Astrocyte of the hippocampus (primary cell): ENCODE measurements around the gene EFNB1.
"Not testable (repeated sequence)": the region's sequence is repeated elsewhere in the genome, so short reads cannot be mapped to it uniquely, and the experiment has no call there.

ENCODE experiments used
- DNase-seq: peaks from one replicate; pipeline ENCODE4 v3.0.0; 2011; ENCODE audit warnings: low read depth, low spot score

Gene EFNB1

GRCh38 chrX:68828740-68829581 lies at the start of gene EFNB1:
TSS of gene EFNB1 (plus strand) at chrX:68829021. CDS start at chrX:68829777, 756 bp downstream.
- DNase-seq = peak; percentile 97

- DNase-seq = not testable (repeated sequence)
Observed at GRCh38 chrX:68781295-68781694, 47.5 kb upstream of the EFNB1 start.

GRCh38 chrX:68784816-68785215 lies 44.0 kb upstream of the EFNB1 start:
- DNase-seq = no peak

- not testable (repeated sequence) for DNase-seq
Observed at GRCh38 chrX:68786581-68786980, 42.2 kb upstream of the EFNB1 start.

- no peak for DNase-seq
Observed at GRCh38 chrX:68789966-68790365, 38.9 kb upstream of the EFNB1 start.

GRCh38 chrX:68792083-68792482 lies 36.7 kb upstream of the EFNB1 start:
- no peak for DNase-seq

GRCh38 chrX:68794461-68794860 lies 34.4 kb upstream of the EFNB1 start:
- DNase-seq = no peak

GRCh38 chrX:68795741-68796140 lies 33.1 kb upstream of the EFNB1 start:
- DNase-seq = no peak

GRCh38 chrX:68798400-68798799 lies 30.4 kb upstream of the EFNB1 start:
- not testable (repeated sequence) for DNase-seq

GRCh38 chrX:68801737-68802290 lies 27.0 kb upstream of the EFNB1 start:
- DNase-seq = no peak

GRCh38 chrX:68807818-68808217 lies 21.0 kb upstream of the EFNB1 start:
- peak; percentile 14 for DNase-seq

GRCh38 chrX:68808686-68809357 lies 20.0 kb upstream of the EFNB1 start:
- DNase-seq = peak; percentile 30

GRCh38 chrX:68820476-68821110 lies 8.2 kb upstream of the EFNB1 start:
- DNase-seq = no peak

- no peak for DNase-seq
Observed at GRCh38 chrX:68821616-68822015, 7.2 kb upstream of the EFNB1 start.

GRCh38 chrX:68822641-68823410 lies 6.0 kb upstream of the EFNB1 start:
- DNase-seq = peak; percentile 60

GRCh38 chrX:68823413-68824151 lies 5.2 kb upstream of the EFNB1 start:
- DNase-seq = no peak

GRCh38 chrX:68824152-68824433 lies 4.7 kb upstream of the EFNB1 start:
- DNase-seq = no peak

- DNase-seq = no peak
Observed at GRCh38 chrX:68824565-68825125, 4.2 kb upstream of the EFNB1 start.

- DNase-seq = peak; percentile 0
Observed at GRCh38 chrX:68826113-68826980, 2.5 kb upstream of the EFNB1 start.

GRCh38 chrX:68827256-68827655 lies 1.6 kb upstream of the EFNB1 start:
- peak; percentile 0 for DNase-seq
